UCSD-AML1 (cell line): ENCODE measurements around the gene SOCS6.
"Not testable (repeated sequence)": the region's sequence is repeated elsewhere in the genome, so short reads cannot be mapped to it uniquely, and the experiment has no call there.

Experiments used
- DNase-seq: peaks from one replicate; lab custom pipeline; 2025; ENCODE audit not compliant: unreplicated experiment; lab: John Stamatoyannopoulos, UW

SOCS6 gene

DNA sequence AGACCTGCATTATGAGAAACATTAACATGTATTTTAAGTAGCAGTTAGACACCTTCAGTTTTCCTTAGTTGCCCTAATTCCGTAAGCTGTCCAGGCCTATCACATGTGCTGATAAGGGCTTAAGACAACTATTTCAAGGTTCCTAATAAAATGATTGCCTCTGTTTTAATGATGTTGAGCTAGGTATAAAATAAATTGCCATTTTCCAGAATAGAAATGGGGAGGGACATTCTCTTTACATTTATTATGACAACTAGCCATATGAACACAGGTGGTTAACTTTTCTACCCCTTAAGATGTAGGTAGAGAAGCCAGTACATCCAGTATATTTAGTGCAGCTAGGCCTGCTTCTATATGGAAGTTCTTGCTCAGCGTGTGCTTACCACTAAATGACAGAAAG lies 65.9 kb downstream of the SOCS6 start:
- DNase-seq = no peak

DNA sequence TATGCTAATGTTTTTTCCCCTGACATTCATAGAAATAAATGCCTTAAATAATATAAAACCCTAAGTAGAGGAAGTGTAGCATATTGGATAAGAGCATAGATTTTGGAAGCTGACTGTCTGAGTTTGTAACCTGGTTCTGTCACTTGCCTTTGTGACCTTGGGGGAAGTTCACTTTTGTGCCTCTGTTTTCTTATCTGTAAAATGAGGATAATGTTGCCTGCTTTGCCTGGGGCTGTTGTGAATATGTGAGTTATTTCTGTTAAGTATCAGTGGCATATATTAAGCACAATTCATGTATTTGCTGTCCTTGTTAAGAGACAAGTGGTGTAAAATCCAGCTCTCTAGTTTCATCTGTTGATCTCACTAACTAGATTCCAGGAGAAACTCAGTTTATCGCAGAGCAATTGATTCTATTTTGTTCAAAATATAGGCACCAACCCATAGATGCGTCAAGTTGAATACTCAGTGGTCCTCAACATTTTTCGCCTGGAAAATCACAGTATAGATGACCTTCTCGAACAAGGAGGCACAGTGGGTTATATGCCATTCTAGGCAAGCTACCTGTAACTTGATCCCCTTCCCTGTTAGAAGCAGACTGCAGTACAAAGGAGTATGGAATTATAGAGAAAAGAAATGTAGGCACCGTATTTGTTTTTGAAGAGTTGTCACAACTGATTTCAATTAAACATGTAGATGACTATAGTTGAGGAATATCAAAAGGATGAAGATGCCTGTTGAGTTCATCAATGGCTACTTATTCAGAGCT lies 67.0 kb downstream of the SOCS6 start:
- no peak for DNase-seq

DNA sequence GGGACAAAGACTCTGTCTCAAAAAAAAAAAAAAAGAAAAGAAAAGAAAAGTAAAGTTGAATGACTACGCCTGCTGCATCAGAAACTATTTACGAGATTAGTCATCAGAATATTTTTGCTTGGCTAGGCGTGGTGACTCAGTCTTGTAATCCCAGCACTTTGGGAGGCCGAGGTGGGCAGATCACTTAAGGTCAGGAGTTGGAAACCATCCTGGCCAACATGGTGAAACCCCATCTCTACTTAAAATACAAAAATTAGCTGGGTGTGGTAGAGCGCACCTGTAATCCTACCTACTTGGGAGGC lies 69.2 kb downstream of the SOCS6 start:
- not testable (repeated sequence) for DNase-seq

DNA sequence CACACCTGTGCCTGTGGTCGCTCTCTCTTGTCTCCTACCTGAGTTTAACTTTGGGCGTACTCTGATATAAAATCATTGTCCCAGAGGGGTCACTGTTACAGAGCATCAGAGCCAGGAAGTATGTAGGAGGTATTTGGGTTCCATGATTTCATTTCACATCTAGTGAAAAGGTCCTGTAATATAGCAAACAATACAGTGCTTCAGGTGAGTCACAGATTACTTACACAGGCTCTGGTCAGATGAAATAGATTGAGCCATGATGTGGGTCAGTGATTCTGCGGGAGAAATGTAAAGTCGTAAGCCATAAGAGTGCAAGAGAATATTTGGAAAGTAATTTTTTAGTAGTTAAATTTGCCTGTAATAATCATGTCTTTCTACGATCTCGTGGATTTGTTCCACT lies 70.2 kb downstream of the SOCS6 start:
- no peak for DNase-seq

GRCh38 chr18:70362258-70362657 lies 73.4 kb downstream of the SOCS6 start:
- no peak for DNase-seq

DNA sequence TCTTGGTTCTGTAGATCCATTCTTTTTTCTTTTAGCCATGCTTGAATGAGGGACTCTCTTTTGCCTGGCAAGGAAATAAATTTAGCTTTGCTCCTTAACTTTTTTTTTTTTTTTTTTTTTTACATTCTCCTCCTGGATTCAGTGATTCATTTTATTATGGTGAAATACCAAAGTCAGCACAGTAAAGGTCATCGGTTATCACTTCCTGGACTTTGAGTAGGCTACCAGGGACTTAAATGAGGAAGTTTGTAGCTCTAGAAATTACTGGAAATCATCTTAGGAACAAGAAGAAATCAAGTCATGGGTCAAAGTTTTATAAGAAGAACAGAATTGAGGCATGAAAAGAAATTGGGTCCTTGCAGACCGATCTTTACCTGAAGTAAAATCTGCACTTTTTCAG lies 75.0 kb downstream of the SOCS6 start:
- no peak for DNase-seq

- DNase-seq = no peak
Observed at GRCh38 chr18:70365361-70365760, 76.5 kb downstream of the SOCS6 start.

- DNase-seq = no peak
Observed at GRCh38 chr18:70366174-70366573, 77.3 kb downstream of the SOCS6 start.

DNA sequence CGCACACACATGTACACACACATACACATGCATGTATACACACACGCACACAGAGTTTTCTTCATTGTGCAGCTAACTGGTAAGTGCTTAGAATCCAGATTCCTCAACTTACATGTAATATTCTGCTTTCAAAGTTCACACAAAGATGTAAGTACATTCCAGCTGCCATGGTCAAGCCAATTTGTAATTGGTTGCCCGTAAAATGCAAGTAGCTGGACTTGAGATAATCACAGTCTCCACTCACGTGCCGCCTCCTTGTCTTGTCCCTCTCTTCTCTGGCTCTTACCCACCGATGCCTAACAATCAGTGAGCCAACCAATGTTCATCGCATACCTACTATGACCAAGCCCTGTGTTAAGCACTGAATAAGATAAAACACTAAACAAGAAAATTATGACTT lies 77.8 kb downstream of the SOCS6 start:
- no peak for DNase-seq

GRCh38 chr18:70367344-70367743 lies 78.5 kb downstream of the SOCS6 start:
- not testable (repeated sequence) for DNase-seq

DNA sequence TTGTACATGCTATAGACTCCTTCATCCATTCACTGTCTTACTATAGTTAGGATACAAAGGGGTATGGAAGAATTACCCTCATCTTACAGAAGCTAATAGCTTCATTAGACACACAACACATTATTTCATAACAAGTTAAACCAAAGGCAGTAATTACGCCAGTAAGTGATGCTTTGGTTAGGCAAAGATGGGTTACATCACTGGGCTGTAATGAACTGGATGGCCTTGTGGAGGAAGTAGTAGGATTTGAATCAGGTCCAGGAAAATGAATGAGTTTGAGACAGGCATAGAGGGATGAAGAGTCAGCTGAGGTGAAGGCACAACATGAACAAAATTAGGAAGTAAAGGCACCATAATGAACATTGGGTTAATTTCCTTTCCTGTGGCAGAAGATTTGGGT lies 80.1 kb downstream of the SOCS6 start:
- DNase-seq = no peak

DNA sequence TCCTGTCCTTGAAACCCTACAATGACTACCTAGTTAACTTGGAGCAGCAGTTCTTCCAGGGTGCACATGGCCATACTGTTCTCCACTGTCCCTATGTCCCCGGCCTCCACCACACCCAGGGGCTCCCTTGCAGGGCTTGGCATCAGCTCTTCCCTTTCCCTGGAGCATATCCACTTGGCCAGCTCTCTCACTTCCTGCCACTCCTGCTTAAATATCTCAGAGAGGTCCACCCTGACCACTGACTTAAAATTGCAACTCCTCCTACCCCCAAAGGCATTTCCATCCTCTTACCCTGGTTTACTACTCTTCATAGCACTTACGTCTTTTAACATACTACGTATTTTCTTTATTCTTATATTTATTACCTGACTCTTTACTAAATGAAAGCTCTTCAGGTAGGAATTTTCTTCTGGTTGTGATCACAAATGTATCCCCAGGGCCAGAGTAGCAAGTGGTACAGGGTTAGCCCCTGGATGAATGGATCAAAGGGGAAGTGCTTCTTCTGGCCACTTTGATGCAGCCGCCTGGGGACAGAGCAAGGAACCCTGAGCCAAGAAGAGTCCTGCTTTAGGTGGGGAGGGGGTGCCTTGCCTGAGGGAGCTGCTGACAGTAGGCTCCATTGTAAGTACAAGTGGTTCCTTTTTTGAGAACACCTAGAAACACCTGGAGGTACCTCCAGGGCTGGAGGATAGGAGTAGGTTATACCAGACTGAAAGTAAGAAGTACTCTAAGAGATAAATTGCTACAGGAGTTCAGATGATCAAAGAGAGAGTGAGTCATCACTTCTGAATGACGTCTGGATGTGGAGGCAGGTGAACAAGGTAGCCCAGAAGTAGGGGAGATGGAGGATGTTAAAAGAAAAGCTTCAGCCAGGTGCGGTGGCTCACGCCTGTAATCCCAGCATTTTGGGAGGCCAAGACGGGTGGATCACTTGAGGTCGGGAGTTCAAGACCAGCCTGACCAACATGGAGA lies 82.2 kb downstream of the SOCS6 start:
- no peak for DNase-seq

- no peak for DNase-seq
Observed at GRCh38 chr18:70371908-70372307, 83.1 kb downstream of the SOCS6 start.

GRCh38 chr18:70372450-70373041 lies 83.7 kb downstream of the SOCS6 start:
- no peak for DNase-seq

DNA sequence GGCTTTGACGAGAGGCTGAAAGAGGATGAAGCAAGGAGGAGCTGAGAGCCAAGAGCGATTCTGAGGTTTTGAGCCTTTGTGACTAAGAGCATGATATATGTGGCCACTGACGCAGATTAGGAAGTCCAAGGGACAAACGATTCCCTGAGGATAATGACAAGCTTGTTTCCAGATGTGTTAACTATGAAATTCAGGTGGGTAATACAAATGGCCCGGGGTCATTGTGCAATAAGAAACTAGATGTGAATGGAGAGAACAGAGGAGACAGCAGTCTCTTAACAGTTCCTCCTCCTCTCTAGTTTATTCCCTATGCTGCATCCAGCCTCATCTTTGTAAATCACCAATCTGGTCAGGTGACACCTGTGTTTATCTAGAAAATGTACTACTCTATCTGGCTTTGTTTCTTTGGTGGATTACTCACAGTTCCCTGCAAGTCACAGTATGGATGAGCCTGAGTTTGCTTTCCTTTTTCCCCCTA lies 84.2 kb downstream of the SOCS6 start:
- no peak for DNase-seq

DNA sequence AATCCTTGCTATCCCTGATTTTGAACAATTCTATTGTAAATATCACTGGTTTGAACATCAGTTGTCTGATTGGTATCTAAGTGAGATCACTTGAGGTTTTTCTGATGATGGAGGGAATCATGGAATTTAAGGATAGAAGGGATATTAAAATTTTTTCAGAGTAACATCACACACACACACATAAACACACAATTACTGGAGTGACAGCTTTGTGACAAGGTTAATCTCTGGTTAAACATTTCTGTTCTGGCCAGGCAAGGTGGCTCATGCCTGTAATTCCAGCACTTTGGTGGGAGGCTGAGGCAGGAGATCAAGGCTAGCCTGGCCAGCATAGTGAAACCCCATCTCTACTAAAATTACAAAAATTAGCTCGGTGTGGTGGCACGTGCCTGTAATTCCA lies 85.3 kb downstream of the SOCS6 start:
- DNase-seq = no peak

- DNase-seq = no peak
Observed at GRCh38 chr18:70376137-70376913, 87.5 kb downstream of the SOCS6 start.

DNA sequence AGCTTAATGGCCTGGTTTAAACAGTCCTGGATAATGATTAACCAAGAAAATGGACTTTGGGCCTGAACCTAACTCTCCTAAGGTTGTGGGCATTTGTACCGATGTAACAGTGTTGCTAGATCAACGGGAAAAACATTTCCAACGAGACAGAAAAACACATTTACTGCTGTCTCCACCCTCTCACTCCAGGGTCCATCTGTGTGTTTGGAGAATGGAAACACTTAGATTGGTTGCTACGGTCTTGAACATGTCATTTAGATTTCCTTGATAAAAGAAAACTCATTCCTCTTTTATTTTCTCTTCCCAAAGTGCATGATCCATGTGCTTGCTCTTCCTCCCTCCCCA lies 88.0 kb downstream of the SOCS6 start:
- DNase-seq = no peak

DNA sequence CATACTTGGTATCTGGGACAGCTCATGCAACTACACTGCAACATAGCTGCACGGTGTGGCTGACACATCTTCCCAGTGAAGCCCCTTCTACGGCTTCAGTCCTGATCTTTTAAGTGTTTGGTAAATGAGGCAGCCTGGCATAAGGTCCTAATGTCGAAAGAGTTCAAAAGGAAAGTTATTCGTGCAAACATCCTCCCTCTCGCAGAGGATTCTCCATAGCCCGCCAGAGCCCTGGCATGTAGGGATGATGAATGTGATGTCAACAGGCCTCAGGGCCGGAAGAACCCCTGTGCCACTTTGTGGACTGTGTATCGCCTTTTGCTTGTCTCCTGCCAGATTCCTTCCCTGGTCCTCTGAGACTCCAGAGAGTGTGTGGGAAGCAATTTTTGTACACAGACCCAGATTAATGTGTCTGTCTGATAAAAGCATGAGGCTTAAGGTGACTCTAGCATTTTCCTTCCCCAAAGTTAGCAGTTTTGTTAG lies 88.5 kb downstream of the SOCS6 start:
- no peak for DNase-seq

- peak; percentile 13 for DNase-seq
Observed at GRCh38 chr18:70377857-70378701, 89.2 kb downstream of the SOCS6 start.
